OCI-LY1 (cell line): ENCODE measurements around the gene DOCK1.

Experiments used
- H2AFZ ChIP-seq: fragments of 200-600 bp; sonication (generic), shearing (Covaris generic); 2 replicates; pipeline ENCODE4 v1.6.0; 2014; ENCODE audit warnings: antibody characterized with exemption, mild to moderate bottlenecking, low read length
- H3F3A ChIP-seq: fragments of 200-600 bp; sonication (generic), shearing (Covaris generic); 2 replicates; pipeline ENCODE4 v1.6.0; 2014; ENCODE audit warnings: mild to moderate bottlenecking, antibody characterized with exemption, low read length, moderate library complexity; ENCODE audit not compliant: insufficient read depth
- H3K27ac ChIP-seq: fragments of 200-600 bp; sonication (generic); 2 replicates; pipeline ENCODE4 v1.5.1; 2014; ENCODE audit warnings: low read length, mixed run types, mild to moderate bottlenecking, low read depth; ENCODE audit not compliant: poor library complexity, severe bottlenecking
- H3K27me3 ChIP-seq: fragments of 200-600 bp; sonication (generic); 2 replicates; pipeline ENCODE4 v1.6.0; 2014; ENCODE audit warnings: antibody characterized with exemption, mild to moderate bottlenecking, low read length, moderate library complexity; ENCODE audit not compliant: insufficient read depth
- H3K36me3 ChIP-seq: fragments of 200-600 bp; sonication (generic); 2 replicates; pipeline ENCODE4 v1.6.1; 2014; ENCODE audit warnings: mild to moderate bottlenecking, antibody characterized with exemption, low read length, moderate library complexity, mixed read lengths; ENCODE audit not compliant: insufficient read depth
- H3K4me1 ChIP-seq: fragments of 200-600 bp; sonication (generic); 2 replicates; pipeline ENCODE4 v1.5.1; 2014; ENCODE audit warnings: mild to moderate bottlenecking, low read length, moderate library complexity; ENCODE audit not compliant: insufficient read depth, severe bottlenecking
- H3K4me2 ChIP-seq: fragments of 200-600 bp; sonication (generic), shearing (Covaris generic); 2 replicates; pipeline ENCODE4 v1.6.1; 2014; ENCODE audit warnings: low read length
- H3K4me3 ChIP-seq: fragments of 200-600 bp; sonication (generic); 2 replicates; pipeline ENCODE4 v1.5.1; 2014; ENCODE audit warnings: low read length, low read depth, mild to moderate bottlenecking, mixed read lengths; ENCODE audit not compliant: poor library complexity, severe bottlenecking
- H3K79me2 ChIP-seq: fragments of 200-600 bp; shearing (Covaris generic); 2 replicates; pipeline ENCODE4 v1.6.1; 2016; ENCODE audit warnings: mixed run types, low read length, mixed read lengths; ENCODE audit not compliant: insufficient read depth
- H3K9ac ChIP-seq: fragments of 200-600 bp; sonication (generic), shearing (Covaris generic); 2 replicates; pipeline ENCODE4 v1.6.1; 2014; ENCODE audit warnings: mild to moderate bottlenecking, low read length, mixed read lengths
- H3K9me2 ChIP-seq: fragments of 200-600 bp; sonication (generic), shearing (Covaris generic); 2 replicates; pipeline ENCODE4 v1.6.1; 2014; ENCODE audit warnings: low read depth, mild to moderate bottlenecking, low read length, mixed read lengths
- H3K9me3 ChIP-seq: fragments of 200-600 bp; shearing (Covaris generic); 2 replicates; pipeline ENCODE4 v1.6.1; 2014; ENCODE audit warnings: low read length, mixed read lengths
- H4K20me1 ChIP-seq: fragments of 200-600 bp; sonication (generic), shearing (Covaris generic); 2 replicates; pipeline ENCODE4 v1.6.0; 2016; ENCODE audit warnings: mild to moderate bottlenecking, low read length; ENCODE audit not compliant: insufficient read depth
- CTCF ChIP-seq: fragments of 200-600 bp; sonication (generic), shearing (Covaris generic); IDR thresholded peaks from 2 replicates; pipeline ENCODE4 v1.5.1; 2017; ENCODE audit warnings: mild to moderate bottlenecking, antibody characterized with exemption, low read length, moderate library complexity, mixed read lengths
- EZH2 ChIP-seq: fragments of 200-600 bp; sonication (generic), shearing (Covaris generic); IDR thresholded peaks from 2 replicates; pipeline ENCODE4 v1.8.0; 2017; ENCODE audit warnings: borderline replicate concordance, mixed run types, mild to moderate bottlenecking, antibody characterized with exemption, low read length, moderate library complexity, mixed read lengths

The DOCK1 gene

DNA sequence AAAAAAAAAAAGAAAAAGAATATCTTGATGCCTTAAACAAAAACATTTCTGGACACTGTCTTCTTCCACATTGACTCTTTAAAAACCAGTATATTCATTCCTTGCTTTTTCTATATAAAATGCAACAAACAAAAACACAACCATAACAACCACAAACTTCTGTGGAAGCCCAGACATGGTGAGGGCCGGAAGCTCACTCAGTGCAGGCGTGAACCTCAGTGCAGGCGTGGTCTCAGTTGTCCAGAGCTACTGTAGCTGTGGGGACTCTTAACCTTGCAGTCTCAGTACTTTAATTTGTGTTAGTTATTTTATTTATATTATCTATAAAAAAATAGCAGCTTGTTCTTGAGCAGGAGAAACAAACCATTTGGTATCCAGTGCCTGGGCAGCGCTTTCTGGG lies 131.8 kb downstream of the DOCK1 start:
- H3K4me2 ChIP-seq, result no peak overlapping the region
- no peaks in the 10 kb centered on the region for H3K4me1 ChIP-seq
- H3K27ac ChIP-seq, result no peak overlapping the region

DNA sequence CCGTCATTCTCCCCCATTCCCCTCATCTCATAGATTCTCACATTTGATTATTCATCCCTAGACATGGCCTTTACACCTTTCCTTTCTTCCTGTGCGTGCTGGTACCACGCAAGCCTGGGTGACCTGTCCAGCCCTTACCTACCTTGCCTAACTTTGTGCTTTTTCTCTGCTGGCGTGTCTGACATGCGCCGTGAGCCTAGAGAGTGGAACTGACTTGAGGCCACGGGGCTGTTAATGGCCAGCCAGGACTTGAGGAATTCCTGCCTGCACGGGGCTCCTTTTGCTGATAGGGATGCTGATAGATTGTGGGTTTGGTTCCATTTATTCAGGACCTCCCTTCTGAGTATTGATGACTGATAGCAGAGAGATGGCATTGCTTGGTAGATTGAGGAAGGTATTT lies 134.2 kb downstream of the DOCK1 start:
- Histone ChIP-seq H4K20me1 (no peaks in the 10 kb centered on the region), H3K36me3 (no peaks in the 10 kb centered on the region), H3K9me2 (no peaks in the 10 kb centered on the region), H3K4me1 (no peaks in the 10 kb centered on the region), H3K9me3 (no peaks in the 10 kb centered on the region), H3K27ac (no peak overlapping the region), H3K79me2 (no peaks in the 10 kb centered on the region), H3K4me3 (no peak overlapping the region), H3F3A (no peaks in the 10 kb centered on the region), H3K4me2 (no peak overlapping the region), H3K9ac (no peak overlapping the region), H3K27me3 (no peaks in the 10 kb centered on the region), H2AFZ (no peak overlapping the region)
- TF ChIP-seq EZH2 (no peak), CTCF (no peak)

More for the DNA sequence above, 131.8 kb downstream of the DOCK1 start:
- H3K27me3 ChIP-seq, result no peaks in the 10 kb centered on the region
- no peak overlapping the region for H3K9ac ChIP-seq
- H3K9me2 ChIP-seq, result no peaks in the 10 kb centered on the region
- no peaks in the 10 kb centered on the region for H3F3A ChIP-seq
- TF ChIP-seq CTCF (no peak), EZH2 (no peak)
- H3K9me3 ChIP-seq, result no peaks in the 10 kb centered on the region
- H3K79me2 ChIP-seq, result no peaks in the 10 kb centered on the region
- H3K4me3 ChIP-seq, result no peak overlapping the region
- no peak overlapping the region for H2AFZ ChIP-seq
- no peaks in the 10 kb centered on the region for H3K36me3 ChIP-seq
- no peaks in the 10 kb centered on the region for H4K20me1 ChIP-seq

DNA sequence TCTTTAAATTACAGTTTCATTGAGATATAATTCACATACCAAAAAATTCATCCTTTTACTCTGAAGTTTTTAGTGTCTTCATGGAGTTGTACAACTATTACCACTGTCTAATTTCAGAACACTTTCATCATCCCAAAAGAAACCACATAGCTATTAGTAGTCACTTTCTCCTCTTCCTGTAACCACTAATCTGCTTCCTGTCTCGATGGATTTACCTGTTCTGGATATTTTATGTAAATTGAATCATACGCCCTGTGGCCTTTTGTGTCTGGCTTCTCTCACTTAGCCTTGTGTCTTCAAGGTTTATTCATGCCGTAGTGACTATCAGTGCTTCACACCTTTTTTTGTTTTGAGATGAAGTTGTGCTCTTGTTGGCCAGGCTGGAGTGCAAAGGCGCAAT lies 135.5 kb downstream of the DOCK1 start:
- Histone ChIP-seq H3K9ac (no peak overlapping the region), H3K9me3 (no peaks in the 10 kb centered on the region), H3K4me3 (no peak overlapping the region), H3F3A (no peaks in the 10 kb centered on the region), H3K27ac (no peak overlapping the region), H3K4me1 (no peaks in the 10 kb centered on the region), H3K36me3 (no peaks in the 10 kb centered on the region), H2AFZ (no peak overlapping the region), H3K27me3 (no peaks in the 10 kb centered on the region), H3K9me2 (no peaks in the 10 kb centered on the region), H4K20me1 (no peaks in the 10 kb centered on the region), H3K79me2 (no peaks in the 10 kb centered on the region), H3K4me2 (no peak overlapping the region)
- TF ChIP-seq CTCF, result no peak
- TF ChIP-seq EZH2, result no peak
